GM19240 (cell line): ENCODE data around the gene EMC6.

Experiments
- DNase-seq: peaks from one replicate; pipeline ENCODE4 v3.0.0; 2011; ENCODE audit warnings: low spot score; ENCODE audit not compliant: insufficient read length

EMC6 gene

DNA sequence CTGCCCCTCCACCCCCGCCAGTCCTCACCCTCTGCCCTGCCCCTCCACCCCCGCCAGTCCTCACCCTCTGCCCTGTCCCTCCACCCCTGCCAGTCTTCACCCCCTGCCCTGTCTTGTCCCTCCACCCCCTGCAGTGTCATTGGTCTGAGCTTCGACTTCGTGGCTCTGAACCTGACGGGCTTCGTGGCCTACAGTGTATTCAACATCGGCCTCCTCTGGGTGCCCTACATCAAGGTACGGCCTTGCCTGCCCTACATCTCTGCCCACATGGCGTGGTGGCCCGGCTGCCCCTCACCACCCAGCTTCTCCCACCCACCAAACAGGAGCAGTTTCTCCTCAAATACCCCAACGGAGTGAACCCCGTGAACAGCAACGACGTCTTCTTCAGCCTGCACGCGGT, 12.3 kb upstream of the EMC6 start:
- no peak for DNase-seq

DNA sequence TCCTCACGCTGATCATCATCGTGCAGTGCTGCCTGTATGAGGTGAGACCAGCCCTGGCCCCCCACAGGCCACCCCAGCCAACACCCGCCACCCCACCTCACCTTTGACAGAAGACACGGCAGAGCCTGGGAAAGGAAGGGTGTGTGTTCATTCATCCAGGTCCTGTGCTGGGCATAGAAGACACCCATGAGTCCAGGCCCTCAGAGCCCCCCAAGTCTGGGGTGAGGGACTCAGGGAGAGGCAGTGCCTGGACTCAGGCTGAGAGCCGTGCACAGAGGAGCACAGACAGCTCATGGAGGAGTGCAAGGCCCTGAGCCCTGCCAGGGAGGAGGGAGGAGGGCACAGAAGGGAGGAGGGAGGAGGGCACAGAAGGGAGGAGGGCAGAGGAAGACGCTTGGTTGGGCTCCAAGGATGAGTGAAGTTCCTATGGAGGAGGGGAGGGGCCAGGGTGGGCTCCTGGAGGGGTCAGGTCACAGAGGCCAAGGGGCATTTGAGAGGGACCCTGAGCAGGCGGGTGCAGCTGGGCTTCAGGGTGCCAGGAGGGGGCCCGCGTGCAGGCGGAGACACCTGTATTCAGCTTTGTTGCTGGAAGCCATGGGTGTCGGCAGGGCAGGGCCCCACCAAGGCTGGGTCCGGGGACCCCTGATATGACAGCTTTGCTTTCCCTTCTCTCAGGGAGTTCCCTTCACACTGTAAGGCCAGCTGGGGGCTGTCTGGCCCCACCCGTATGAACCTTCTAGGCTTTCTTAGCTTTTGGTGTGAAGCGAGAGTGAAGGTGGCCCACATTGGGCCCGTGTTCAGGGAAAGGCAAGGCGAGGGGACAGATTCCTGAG, 11.6 kb upstream of the EMC6 start:
- no peak for DNase-seq

DNA sequence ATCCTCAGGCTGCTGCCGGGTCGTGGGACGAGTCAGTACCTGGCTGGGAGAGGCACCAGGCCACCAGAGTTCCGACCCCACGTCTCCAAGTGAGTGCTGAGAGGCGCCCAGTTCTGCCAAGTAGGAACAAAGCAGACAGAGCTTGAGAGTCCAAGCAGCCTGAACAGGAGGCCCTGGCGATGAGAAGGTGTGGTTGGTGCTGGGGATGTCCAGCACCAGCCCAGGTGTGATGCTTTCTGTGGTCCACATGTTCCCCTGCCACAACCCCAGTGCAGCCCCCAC, 11.1 kb upstream of the EMC6 start:
- DNase-seq, result no peak

- DNase-seq, result no peak
Observed at GRCh38 chr17:3657874-3658783, 10.5 kb upstream of the EMC6 start.

DNA sequence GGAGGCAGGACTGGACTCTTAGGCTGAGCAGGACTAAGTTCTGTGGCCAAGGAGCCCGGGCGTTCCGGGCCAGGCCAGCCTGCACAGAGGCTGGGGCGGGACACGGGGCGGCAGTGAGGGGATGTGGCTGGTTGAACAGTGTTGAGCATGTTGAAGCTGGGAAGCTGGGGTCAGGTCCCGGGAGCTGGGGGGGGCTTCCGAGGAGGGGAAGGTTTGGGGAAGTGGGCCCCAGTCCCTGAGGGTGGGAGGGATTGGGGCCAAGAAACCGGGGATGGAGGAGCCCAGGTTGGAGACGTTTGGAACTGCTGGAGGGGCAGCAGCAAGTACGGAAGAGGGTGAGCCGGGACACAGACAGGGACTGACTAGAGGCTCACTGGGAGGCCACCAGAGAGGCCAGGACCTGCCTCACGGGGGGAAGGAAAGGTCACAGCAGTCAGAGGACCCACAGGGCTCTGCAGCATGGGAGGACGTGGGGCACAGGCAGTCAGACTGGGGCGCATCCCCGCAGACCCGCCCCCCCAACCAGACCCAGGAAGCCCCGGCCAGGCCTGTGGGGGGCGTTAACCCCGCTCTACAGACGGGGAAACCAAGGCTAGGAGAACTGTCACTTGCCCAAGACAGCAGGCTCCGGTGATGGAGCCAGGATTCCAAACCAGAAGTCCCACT, 9.7 kb upstream of the EMC6 start:
- DNase-seq, result no peak

DNA sequence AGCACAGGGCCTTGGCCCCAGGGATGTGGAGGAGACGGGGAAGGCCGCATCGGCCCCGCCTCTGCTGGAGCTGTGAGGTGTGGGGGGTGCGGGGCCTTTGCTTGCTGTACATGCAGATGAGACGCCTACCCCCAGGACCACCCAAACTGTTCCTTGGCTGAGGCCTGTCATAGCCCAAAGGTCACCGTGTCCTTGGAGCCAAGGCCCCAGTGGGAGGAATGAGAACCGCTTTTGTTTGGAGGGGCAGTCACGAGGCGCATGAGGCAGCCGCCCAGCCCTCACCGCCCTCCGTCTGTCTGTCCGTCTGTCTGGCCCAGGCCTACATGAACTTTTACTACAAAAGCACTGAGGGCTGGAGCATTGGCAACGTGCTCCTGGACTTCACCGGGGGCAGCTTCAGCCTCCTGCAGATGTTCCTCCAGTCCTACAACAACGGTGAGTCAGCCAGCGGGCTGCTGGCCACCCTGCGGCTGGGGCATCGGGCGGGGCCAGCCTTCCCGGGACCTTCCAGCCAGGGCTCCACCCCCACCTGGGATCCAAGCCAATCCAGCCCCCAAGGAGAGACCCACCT, 9.0 kb upstream of the EMC6 start:
- DNase-seq, result no peak

DNA sequence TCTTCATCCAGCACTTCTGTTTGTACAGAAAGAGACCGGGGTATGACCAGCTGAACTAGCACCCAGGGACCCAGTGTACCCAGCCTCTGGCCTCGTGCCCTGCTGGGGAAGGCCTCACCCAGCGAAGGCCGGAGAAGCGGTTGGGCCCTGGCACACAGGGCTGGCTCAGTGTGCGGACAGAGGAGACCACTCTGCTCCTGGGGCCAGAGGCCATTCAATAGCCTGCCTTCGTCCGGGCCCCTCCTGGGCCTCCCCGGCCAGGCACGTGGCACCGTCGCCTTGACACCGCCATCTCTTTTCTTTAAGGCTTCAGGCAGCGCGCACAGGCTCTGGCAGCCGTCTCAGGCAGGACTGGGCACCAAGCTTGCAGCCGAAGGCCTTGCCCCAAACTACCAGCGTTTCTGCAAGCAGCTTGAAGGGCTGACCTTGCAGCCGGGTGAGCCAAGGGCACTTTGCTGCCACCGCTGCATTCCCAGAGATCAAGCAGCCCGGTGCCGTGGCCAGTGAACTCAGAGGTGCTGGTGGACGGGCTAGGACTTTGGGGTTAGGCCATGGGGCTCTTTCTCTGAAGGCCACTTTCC, 8.2 kb upstream of the EMC6 start:
- no peak for DNase-seq

DNA sequence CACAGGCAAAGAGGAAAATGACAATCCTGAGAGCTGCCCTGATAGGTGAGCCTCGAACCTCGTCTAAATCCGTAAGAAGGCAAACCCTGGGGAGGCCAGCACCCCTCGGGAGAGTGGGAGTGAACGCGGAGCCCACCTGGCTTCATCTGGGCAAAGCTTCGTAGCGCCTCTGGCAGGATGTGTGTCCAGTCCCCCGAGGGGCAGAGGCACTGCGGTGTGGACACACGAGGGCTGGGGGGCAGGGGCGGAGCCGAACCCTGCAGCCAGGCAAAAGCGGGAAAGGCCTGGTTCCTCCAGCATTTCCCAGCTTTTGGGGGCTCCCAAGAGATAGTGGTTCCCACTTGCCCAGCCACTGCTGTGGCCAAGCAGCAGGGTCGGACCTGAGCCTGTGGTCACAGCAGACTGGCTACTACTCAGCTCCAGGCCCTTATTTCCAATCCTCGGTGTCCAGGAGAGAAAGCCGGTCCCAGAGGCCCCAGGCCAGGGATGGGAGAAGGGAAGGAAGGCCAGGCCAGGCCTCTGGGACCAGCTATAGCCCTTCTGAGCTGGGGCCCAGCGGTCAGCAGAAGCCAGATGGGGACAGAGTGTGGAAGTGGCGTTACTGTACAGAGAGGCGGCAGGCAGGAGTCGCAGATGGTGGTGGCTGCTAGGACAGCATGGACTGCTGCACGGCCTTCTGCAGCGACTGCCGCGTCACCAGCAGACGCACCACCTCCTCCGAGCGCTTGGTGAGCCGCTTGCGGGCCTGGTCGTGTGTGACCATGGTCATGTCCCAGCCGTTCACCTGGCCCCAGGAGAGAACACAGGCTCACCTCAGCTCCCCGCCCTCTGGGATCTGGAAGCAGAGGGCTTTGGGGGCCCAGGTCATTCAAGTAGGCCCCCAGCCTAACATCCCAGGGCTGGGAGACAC, 5.3 kb upstream of the EMC6 start:
- DNase-seq, result no peak

DNA sequence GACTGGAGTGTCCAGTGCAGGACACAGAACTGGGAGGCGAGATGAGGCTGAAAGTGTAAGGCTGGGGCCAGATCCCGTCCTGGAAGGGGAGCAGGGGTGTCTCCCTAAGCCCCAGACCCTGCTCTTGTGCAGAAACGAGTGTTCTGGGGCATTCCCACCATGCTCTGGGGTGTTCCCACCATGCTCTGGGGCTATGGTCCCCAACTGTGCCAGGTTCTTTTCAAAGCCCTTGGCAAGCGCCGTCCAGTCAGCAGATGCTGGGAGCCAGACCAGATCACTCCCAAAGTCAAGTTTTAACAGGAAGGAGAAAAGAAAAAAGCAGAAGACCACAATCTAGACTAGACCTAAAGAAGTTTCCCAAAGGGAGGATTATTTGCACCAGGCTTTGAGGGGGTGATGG, 2.8 kb upstream of the EMC6 start:
- DNase-seq, result no peak

DNA sequence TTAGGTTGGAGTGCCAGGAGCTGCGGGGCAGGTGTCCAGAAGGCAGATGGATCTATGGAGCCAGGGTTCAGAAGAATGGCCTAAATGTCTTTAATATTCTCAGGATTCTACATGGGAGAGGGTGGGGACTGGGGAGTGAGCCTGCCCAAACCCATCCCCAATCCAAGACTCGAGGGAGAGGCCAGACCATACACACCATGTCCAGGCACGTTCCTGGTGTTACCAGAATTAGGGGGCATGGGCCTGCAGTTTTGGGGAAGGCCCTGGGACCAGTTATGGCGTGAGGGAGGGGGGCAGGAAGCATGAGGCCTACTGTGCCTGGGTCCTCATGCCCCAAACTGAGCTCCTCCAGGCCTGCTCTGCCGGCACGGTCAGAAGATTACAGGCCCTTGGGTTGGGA, 2.1 kb upstream of the EMC6 start:
- DNase-seq, result no peak

- no peak for DNase-seq
Observed at GRCh38 chr17:3667366-3668278, 990 bp upstream of the EMC6 start.

DNA sequence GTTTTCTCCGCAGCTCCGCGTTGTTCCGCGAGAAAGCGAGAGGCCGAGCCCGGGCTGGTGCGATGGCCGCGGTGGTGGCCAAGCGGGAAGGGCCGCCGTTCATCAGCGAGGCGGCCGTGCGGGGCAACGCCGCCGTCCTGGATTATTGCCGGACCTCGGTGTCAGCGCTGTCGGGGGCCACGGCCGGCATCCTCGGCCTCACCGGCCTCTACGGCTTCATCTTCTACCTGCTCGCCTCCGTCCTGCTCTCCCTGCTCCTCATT, 404 bp downstream of the EMC6 start:
- DNase-seq, result no peak

DNA sequence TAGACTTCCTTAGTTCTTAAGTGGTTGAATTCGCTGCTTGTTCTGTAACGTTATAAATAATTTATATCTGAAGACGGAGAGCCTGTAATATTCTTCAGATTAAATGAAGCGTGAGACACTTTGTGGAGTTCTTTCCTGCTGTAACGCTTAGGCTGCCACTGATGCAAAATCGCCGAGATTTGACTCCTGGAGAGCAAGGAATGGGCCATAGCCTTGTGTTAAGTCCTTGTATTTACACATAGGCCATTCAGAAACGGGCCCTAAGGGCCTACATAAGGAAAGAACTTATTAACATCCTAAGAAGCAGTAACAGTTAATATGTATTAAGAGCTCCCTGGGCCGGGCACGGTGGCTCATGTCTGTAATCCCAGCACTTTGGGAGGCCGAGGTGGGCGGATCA, 936 bp downstream of the EMC6 start:
- DNase-seq, result no peak

GRCh38 chr17:3672571-3672970, 4.0 kb downstream of the EMC6 start:
- DNase-seq, result no peak

GRCh38 chr17:3675886-3676285, 7.3 kb downstream of the EMC6 start:
- no peak for DNase-seq

DNA sequence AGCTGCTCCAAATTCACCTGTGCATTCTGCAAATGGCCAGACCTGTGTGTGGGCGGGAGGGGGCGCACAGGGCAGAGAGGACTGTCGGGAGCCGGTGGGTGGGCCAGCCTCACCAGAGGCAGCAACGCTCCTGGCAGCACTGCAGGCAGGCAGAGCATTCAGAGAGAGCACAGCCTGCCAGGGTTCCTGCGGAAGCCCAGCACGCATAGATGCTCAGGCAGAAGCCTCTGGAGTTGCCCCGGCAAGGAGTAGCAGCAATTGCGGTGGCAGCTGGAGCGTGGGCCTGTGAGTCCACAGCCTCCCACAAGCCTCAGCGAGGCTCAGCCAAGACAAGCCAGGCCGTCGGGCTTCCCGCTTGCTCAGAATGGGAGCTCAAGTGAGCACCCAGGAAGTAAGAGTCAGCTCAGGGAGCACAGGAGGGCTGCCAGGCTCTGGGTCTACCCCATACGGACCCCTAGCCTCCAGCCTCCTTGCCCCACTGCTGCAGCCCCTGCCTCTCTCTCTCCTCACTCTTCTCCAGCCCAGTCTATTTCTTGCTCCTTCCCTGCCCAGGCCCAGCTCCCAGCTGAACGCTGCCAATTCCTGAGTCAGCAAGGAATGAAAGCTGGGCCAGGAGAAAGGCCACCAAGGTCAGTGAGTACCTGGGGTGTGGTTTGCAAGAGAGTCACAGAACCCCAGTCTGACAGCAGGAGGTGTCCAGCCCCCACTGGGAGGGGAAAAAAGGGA, 9.6 kb downstream of the EMC6 start:
- no peak for DNase-seq

- DNase-seq, result no peak
Observed at GRCh38 chr17:3678821-3679530, 10.4 kb downstream of the EMC6 start.

- no peak for DNase-seq
Observed at GRCh38 chr17:3679531-3680126, 11.0 kb downstream of the EMC6 start.
